HepG2 (cell line): Measurements from ENCODE around the gene INKA1. TPM values are rescaled to one million over a fixed set of nuclear protein-coding genes. Genes with fewer than 3 reads are reported as not detected.

ENCODE experiments used
- CBFB ChIP-seq: sonication (generic); formaldehyde crosslinking; IDR thresholded peaks from 2 replicates; pipeline ENCODE4 v1.4.0; 2020; ENCODE audit warnings: missing genetic modification reagents
- CTCF ChIP-seq: sonication (generic); formaldehyde crosslinking; IDR thresholded peaks from 2 replicates; pipeline ENCODE4 v1.5.0; 2020; ENCODE audit warnings: mild to moderate bottlenecking, missing genetic modification reagents, moderate library complexity
- E2F1 ChIP-seq: sonication (generic); formaldehyde crosslinking; IDR thresholded peaks from 2 replicates; pipeline ENCODE4 v1.5.0; 2020; ENCODE audit warnings: missing genetic modification reagents
- ELF1 ChIP-seq: sonication (generic); formaldehyde crosslinking; IDR thresholded peaks from 2 replicates; pipeline ENCODE4 v1.4.0; 2020; ENCODE audit warnings: missing genetic modification reagents
- GATAD1 ChIP-seq: IDR thresholded peaks from 2 replicates; pipeline ENCODE4 v1.6.1; 2016; ENCODE audit warnings: missing genetic modification reagents, missing compliant biosample characterization
- HNRNPUL1 ChIP-seq: fragments of 200-400 bp; formaldehyde crosslinking; IDR thresholded peaks from 2 replicates; pipeline ENCODE4 v1.6.1; 2017; ENCODE audit warnings: low read depth, mild to moderate bottlenecking, low read length, moderate library complexity
- SMYD3 ChIP-seq: sonication (generic); formaldehyde crosslinking; IDR thresholded peaks from 2 replicates; pipeline ENCODE4 v1.8.1; 2023; ENCODE audit warnings: mild to moderate bottlenecking, missing genetic modification reagents
- ZFP1 ChIP-seq: IDR thresholded peaks from 2 replicates; pipeline ENCODE4 v1.6.1; 2016
- ZHX2 ChIP-seq, 2 experiments: sonication (generic) in 1 of 2; formaldehyde crosslinking in 1 of 2; IDR thresholded peaks; 2 replicates each; pipeline versions ENCODE4 v1.6.1 to v1.9.0; 2014 to 2022; ENCODE audit warnings: antibody characterized with exemption in 1 of 2, borderline replicate concordance in 1 of 2, inconsistent platforms in 1 of 2, low read depth in 1 of 2, missing genetic modification reagents in 1 of 2
- ZNF382 ChIP-seq: sonication (generic); formaldehyde crosslinking; IDR thresholded peaks from 2 replicates; pipeline ENCODE4 v1.5.0; 2020; ENCODE audit warnings: missing genetic modification reagents, mild to moderate bottlenecking, borderline replicate concordance
- ZZZ3 ChIP-seq: sonication (generic); formaldehyde crosslinking; IDR thresholded peaks from 2 replicates; pipeline ENCODE4 v1.4.0; 2020; ENCODE audit warnings: missing genetic modification reagents, mild to moderate bottlenecking, borderline replicate concordance
- polyA plus RNA-seq, 8 experiments: library from polyadenylated mRNA; depleted of rRNA in 3 of 8; stranded (reverse) in 7 of 8; unstranded in 1 of 8; fragments of >200 nt; fragmentation: Illumina TruSeq in 4 of 8; extraction: Trizol in 4 of 8; gene quantifications; 2 replicates each; pipeline versions ENCODE4 v1.2.1 to v1.2.3, GENCODE V29; 2011 to 2016; ENCODE audit warnings: low read depth in 4 of 8, missing spikeins in 1 of 8, mixed read lengths in 1 of 8; ENCODE audit not compliant: insufficient read depth in 1 of 8
- total RNA-seq, 5 experiments: library from RNA; depleted of rRNA; stranded (reverse); fragments of >200 nt; fragmentation: Illumina TruSeq; extraction: Trizol; gene quantifications; 2 replicates each; pipeline ENCODE4 v1.2.3, GENCODE V29; 2016; ENCODE audit warnings: low read depth in 1 of 5
- TF ChIP-seq, protein P1 (sequence below), 2 experiments: sonication (generic) in 1 of 2; formaldehyde crosslinking in 1 of 2; IDR thresholded peaks; 2 replicates each; pipeline versions ENCODE4 v1.5.1 to v1.6.1; 2011 to 2020; ENCODE audit warnings: borderline replicate concordance in 1 of 2, low read depth in 1 of 2, low read length in 1 of 2, mild to moderate bottlenecking in 1 of 2, missing genetic modification reagents in 1 of 2, moderate library complexity in 1 of 2
- TF ChIP-seq, protein P2 (sequence below): sonication (generic); formaldehyde crosslinking; IDR thresholded peaks from 2 replicates; pipeline ENCODE4 v1.9.0; 2021; ENCODE audit warnings: missing genetic modification reagents, borderline replicate concordance

The INKA1 gene
- total and polyA plus RNA-seq, 2 of the 13 experiments (the other 11 are each of a cell fraction or from before 2014, with no cell fraction given), result 0.22 to 0.41 TPM

DNA sequence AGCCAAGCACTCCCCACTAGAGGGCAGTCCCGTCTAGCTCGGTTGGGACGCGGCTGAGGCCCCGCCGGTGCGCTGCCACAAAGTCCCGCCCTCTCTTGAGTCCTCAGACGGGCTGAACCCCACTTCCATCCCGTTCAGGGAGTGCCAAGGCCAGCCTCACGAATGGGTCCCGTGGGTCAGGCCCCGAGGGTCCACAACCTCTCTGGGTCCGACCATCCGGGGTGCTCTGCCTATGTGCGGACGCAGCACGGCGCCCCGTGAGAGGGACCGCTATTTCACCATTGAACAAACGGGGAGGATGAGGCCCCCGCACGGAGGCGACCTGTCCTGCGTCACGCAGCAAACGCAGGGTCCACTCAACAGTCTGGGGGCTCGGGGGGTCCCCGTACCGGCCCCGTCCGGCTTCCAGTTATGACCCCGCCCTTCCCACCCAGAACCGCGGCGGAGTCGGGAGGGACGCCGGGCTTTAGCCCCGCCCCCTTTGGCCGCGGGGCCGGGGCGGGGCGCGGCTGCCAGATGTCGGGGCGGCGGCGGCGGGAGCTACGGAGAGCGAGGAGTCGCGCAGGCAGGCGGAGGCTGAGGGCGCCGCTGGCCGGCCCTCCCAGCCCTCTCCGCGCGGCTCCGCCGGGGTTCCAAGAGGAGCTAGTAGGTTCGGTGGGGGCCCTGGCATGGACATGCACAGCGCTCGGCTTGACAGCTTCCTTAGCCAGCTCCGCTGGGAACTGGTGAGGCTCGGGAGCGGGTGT, at the start of gene INKA1 (continued):
- TF ChIP-seq ZHX2 (IDR thresholded peaks at IDR 0.05; ENCODE audit: low read depth), result peak; percentile 31; the same call in 1 of the 2 replicates
- TF ChIP-seq ZHX2 (CRISPR knock-in tag; IDR thresholded peaks at IDR 0.05; ENCODE audit: borderline replicate concordance), result no peak
- TF ChIP-seq HNRNPUL1, result no peak
- TF ChIP-seq, protein P1, sequence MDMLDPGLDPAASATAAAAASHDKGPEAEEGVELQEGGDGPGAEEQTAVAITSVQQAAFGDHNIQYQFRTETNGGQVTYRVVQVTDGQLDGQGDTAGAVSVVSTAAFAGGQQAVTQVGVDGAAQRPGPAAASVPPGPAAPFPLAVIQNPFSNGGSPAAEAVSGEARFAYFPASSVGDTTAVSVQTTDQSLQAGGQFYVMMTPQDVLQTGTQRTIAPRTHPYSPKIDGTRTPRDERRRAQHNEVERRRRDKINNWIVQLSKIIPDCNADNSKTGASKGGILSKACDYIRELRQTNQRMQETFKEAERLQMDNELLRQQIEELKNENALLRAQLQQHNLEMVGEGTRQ (IDR thresholded peaks at IDR 0.05; ENCODE audit: low read depth, low read length), result no peak
- TF ChIP-seq, protein P1 (CRISPR knock-in tag; IDR thresholded peaks at IDR 0.05; ENCODE audit: borderline replicate concordance), result 0 out of 2 replicates have a peak, but pooled peaks have one; percentile 3
- no peak for TF ChIP-seq ZZZ3 (CRISPR knock-in tag)
- no peak for TF ChIP-seq SMYD3 (CRISPR knock-in tag)
- peak; percentile 56 for TF ChIP-seq GATAD1 (CRISPR knock-in tag)
- TF ChIP-seq E2F1 (CRISPR knock-in tag), result no peak
- no peak for TF ChIP-seq ZFP1 (CRISPR knock-in tag)
- TF ChIP-seq CBFB (CRISPR knock-in tag), result peak; percentile 61; the same call in 1 of the 2 replicates
- TF ChIP-seq ZNF382 (CRISPR knock-in tag), result no peak
- TF ChIP-seq, protein P2, sequence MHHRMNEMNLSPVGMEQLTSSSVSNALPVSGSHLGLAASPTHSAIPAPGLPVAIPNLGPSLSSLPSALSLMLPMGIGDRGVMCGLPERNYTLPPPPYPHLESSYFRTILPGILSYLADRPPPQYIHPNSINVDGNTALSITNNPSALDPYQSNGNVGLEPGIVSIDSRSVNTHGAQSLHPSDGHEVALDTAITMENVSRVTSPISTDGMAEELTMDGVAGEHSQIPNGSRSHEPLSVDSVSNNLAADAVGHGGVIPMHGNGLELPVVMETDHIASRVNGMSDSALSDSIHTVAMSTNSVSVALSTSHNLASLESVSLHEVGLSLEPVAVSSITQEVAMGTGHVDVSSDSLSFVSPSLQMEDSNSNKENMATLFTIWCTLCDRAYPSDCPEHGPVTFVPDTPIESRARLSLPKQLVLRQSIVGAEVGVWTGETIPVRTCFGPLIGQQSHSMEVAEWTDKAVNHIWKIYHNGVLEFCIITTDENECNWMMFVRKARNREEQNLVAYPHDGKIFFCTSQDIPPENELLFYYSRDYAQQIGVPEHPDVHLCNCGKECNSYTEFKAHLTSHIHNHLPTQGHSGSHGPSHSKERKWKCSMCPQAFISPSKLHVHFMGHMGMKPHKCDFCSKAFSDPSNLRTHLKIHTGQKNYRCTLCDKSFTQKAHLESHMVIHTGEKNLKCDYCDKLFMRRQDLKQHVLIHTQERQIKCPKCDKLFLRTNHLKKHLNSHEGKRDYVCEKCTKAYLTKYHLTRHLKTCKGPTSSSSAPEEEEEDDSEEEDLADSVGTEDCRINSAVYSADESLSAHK (CRISPR knock-in tag), result no peak
- TF ChIP-seq ELF1 (CRISPR knock-in tag), result 0 out of 2 replicates have a peak, but pooled peaks have one; percentile 7
- TF ChIP-seq CTCF (CRISPR knock-in tag), result peak; percentile 100
